ENCODE measurements around the gene PTH1R.

Gene PTH1R

GRCh38 chr3:46914849-46915248 lies 37.3 kb downstream of the PTH1R start:
- H3K4me3 ChIP-seq (replicated peaks; ENCODE audit: low read depth, low read length), result no peak overlapping the region
- no peak for DNase-seq (ENCODE audit: low read depth)
- TF ChIP-seq CTCF (IDR thresholded peaks at IDR 0.05; ENCODE audit: low read length, missing control alignments), result no peak

GRCh38 chr3:46915297-46915822 lies 37.8 kb downstream of the PTH1R start:
- TF ChIP-seq CTCF (IDR thresholded peaks at IDR 0.05; ENCODE audit: low read length, missing control alignments), result no peak
- DNase-seq (ENCODE audit: low read depth), result no peak
- H3K4me3 ChIP-seq (replicated peaks; ENCODE audit: low read depth, low read length), result no peak overlapping the region

- H3K4me3 ChIP-seq (replicated peaks; ENCODE audit: low read depth, low read length), result no peak overlapping the region
- TF ChIP-seq CTCF (IDR thresholded peaks at IDR 0.05; ENCODE audit: low read length, missing control alignments), result no peak
- no peak for DNase-seq (ENCODE audit: low read depth)
Measured at GRCh38 chr3:46916278-46916677, 38.8 kb downstream of the PTH1R start.

GRCh38 chr3:46916799-46917198 lies 39.3 kb downstream of the PTH1R start:
- no peak overlapping the region for H3K4me3 ChIP-seq (replicated peaks; ENCODE audit: low read depth, low read length)
- no peak for TF ChIP-seq CTCF (IDR thresholded peaks at IDR 0.05; ENCODE audit: low read length, missing control alignments)
- no peak for DNase-seq (ENCODE audit: low read depth)

- no peak overlapping the region for H3K4me3 ChIP-seq (replicated peaks; ENCODE audit: low read depth, low read length)
- TF ChIP-seq CTCF (IDR thresholded peaks at IDR 0.05; ENCODE audit: low read length, missing control alignments), result no peak
- no peak for DNase-seq (ENCODE audit: low read depth)
Measured at GRCh38 chr3:46917257-46917656, 39.7 kb downstream of the PTH1R start.

- DNase-seq (ENCODE audit: low read depth), result no peak
- no peak for TF ChIP-seq CTCF (IDR thresholded peaks at IDR 0.05; ENCODE audit: low read length, missing control alignments)
- no peak overlapping the region for H3K4me3 ChIP-seq (replicated peaks; ENCODE audit: low read depth, low read length)
Measured at GRCh38 chr3:46918202-46918601, 40.7 kb downstream of the PTH1R start.

- no peak for DNase-seq (ENCODE audit: low read depth)
- no peak for TF ChIP-seq CTCF (IDR thresholded peaks at IDR 0.05; ENCODE audit: low read length, missing control alignments)
- no peak overlapping the region for H3K4me3 ChIP-seq (replicated peaks; ENCODE audit: low read depth, low read length)
Measured at GRCh38 chr3:46918634-46919033, 41.1 kb downstream of the PTH1R start.
